GM19324 (cell line): Measurements from ENCODE around the gene KCNIP3.

Source experiments
- ATAC-seq: cut with Tn5 transposase; IDR thresholded peaks from one replicate; pipeline ENCODE4 v1.9.1; 2021; ENCODE audit warnings: mild to moderate bottlenecking, moderate library complexity; ENCODE audit not compliant: unreplicated experiment, low FRiP score

The KCNIP3 gene

GRCh38 chr2:95380731-95381130 is 83.6 kb downstream of the KCNIP3 start:
- ATAC-seq, result no peak

GRCh38 chr2:95381212-95382191 is 84.4 kb downstream of the KCNIP3 start:
- ATAC-seq, result no peak

- no peak for ATAC-seq
These were observed 85.0 kb downstream of the KCNIP3 start for GRCh38 chr2:95382192-95382591.

DNA sequence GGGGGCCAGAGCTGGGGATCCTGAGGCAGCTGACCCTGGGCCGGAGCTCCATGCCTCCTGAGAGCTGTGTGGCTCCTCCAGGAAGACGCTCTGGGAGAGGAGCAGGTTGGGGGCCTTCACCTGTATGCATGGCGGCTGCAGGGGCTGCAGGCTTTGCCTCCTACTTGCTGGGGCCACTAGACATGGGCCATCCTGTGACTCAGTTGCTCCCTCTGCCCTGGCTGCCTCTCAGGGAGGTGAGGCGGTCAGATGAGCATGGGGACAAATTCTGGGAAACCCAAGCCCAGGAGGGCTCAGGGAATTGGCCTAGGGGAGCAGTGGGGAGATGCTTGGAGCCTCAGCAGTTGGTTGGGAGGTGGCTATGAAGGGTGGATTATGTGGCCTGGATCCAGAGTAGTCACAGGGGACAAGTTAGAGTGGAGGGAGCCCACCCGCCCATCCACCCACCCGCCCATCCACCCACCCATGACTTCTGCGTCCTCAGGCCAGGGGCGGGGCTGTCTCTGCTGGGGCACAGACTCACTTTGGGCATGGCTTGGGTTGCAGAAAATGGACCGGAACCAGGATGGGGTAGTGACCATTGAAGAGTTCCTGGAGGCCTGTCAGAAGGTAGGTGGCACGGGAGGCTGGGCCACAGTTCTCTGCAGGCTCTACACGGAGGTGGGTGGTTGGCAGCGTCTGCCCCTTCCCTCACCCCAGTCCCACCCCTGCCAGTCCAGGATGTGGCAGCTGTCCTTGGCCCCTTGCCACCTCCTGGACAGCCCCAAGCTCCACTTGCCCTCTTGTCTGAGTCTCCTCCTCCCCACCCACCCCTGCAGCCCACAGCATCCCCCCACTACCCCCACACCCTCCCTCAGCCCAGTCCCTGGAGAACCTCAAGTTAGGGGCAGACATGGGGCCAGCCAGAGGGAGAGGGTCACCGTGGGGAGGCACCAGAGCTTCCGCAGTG is 85.8 kb downstream of the KCNIP3 start:
- no peak for ATAC-seq

DNA sequence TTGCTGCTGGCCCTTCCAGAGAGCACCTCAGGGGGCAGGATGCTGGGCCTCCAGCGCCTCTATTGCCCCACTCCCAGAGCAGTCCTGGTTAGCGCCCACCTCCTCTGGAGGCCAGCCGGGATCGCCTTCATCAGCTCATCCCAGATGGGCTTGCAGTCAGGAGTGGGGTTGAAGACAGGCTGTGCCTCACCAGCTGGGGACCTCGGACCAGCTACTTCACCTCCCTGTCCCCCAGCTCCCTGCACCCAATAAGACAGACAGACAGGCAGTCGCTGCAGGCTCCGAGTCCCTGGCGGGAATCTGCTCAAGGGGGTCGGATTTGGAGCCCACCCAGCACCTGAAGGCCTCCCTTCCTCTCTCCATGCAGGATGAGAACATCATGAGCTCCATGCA is 86.5 kb downstream of the KCNIP3 start:
- no peak for ATAC-seq

GRCh38 chr2:95384854-95385569 is 87.9 kb downstream of the KCNIP3 start:
- ATAC-seq, result no peak

DNA sequence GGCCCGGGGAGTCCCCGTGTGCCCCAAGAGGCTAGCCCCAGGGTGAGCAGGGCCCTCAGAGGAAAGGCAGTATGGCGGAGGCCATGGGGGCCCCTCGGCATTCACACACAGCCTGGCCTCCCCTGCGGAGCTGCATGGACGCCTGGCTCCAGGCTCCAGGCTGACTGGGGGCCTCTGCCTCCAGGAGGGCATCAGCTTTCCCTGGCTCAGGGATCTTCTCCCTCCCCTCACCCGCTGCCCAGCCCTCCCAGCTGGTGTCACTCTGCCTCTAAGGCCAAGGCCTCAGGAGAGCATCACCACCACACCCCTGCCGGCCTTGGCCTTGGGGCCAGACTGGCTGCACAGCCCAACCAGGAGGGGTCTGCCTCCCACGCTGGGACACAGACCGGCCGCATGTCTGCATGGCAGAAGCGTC is 88.4 kb downstream of the KCNIP3 start:
- ATAC-seq, result no peak

- no peak for ATAC-seq
These were observed 88.9 kb downstream of the KCNIP3 start for GRCh38 chr2:95386031-95386430.

DNA sequence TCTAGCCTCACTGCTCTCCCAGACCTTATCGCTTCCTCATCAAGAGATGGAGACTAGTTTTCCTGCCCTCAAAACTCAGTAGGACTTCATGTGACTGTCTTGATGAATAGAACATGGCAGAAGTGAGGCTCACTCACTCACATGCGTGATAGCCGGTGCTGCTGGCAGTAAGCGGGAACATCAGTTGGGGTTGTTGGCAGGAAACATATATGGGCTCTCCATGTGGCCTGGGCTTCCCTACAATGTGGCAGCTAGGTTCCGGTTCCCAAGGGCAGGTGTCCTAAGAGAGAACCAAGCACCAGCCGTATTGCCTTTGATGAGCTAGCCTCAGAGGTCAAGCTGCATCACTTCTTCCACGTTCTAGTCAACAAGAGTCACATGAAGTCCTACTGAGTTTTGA is 90.2 kb downstream of the KCNIP3 start:
- ATAC-seq, result no peak

- ATAC-seq, result no peak
These were observed 91.0 kb downstream of the KCNIP3 start for GRCh38 chr2:95388091-95388692.

DNA sequence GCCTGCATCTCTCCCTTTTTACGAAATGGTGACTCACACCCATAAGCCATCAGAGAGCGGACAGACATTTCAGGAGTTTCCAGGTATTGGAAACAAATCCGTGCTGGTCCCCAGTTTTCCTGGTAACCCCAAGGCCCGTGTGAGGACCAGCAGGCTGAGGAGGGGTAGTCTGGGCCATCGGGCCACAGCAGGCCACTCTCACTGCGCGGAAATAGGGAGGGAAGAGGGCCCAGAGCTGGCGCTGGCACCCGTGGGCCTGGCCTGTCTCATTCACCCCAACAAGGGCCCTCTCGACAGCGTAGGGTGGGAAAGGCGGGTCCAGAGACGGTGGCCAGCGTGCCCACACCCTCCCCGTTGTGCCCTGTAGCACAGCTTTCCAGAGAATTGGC is 91.7 kb downstream of the KCNIP3 start:
- no peak for ATAC-seq

DNA sequence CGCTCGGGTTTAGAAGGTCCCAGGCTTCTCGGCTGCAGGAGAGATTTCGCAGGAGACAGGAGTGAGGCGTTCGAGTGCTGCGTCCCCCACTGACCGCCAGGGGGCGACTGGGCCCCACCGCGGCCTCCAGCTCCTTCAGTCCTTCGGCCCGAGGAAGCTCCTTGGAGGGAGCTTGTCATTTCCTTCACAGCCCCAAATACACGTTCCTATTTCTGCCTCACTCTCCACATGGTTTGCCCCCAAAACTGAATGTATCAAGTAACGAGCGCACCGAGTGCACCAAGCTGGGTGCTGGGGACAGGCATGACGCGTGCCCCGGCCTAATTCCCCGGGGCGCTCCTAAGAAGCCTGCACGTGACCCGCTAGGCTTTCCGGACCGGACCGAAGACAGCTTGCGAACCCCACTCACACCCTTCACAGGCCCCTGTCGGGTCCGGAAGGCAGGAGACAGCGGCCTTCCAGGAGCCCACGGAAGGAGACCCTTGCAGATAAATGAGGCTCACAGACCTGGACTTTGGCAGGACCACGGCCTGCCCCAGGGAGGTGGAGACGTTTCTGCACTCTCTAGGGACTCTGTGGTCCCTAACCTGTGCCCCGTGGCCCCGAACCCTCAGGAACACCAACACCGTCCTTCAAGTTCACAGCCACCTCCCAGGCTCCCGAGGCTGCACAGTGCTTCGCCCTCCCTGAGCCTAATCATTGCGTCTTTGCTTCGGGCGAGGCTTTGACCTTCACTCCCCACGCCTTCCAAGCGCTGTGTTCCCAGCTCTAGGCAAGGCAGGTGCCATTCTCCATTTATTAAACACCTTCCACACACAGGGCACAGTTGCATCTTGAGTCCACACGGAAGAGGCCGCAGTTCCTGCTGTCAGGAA is 92.3 kb downstream of the KCNIP3 start:
- no peak for ATAC-seq

GRCh38 chr2:95390272-95390880 is 93.2 kb downstream of the KCNIP3 start:
- no peak for ATAC-seq

GRCh38 chr2:95390881-95391321 is 93.8 kb downstream of the KCNIP3 start:
- ATAC-seq, result no peak

DNA sequence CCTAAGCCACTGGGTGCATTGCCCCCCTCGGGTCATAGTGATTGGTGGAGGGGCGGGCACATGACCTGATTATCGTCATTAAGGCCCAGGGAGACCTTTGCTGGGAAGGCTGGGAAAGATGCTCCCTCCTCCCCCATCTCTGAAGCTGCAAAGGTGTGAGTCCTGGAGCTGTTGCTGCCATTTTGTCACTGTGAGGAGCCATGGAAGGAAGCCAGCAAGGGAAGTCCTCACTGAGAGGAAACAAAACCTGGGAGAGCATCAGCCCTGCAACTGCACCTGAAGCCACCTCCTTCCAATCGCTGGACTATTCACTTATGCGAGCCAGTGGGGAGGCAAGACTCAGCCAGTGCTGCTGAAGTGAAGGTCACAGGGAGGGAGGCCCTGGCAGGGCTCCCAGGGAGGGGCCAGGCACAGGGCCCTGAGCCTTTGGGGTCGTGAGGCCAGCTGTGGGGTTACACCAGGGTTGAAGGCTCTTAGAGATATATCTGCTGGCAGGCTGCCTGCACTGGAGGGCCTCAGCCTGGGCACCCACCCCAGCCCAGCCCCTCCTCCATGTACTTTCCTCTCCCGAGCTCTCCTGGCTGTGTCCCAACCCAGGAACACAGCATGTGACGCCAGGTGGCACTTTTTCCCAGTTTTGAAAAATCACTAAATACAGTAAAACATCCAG is 94.6 kb downstream of the KCNIP3 start:
- no peak for ATAC-seq

- no peak for ATAC-seq
These were observed 95.2 kb downstream of the KCNIP3 start for GRCh38 chr2:95392320-95392719.

GRCh38 chr2:95392730-95393455 is 95.7 kb downstream of the KCNIP3 start:
- no peak for ATAC-seq

- no peak for ATAC-seq
These were observed 96.8 kb downstream of the KCNIP3 start for GRCh38 chr2:95393901-95394300.
